GM12878 (cell line): ENCODE results near the gene SFN. TPM values are rescaled to one million over a fixed set of nuclear protein-coding genes. Genes with fewer than 3 reads are reported as not detected.
A peak's percentile ranks its signal among the peaks of the same experiment; 100 is the strongest.

Source experiments
- ATF7 ChIP-seq: fragments of 450-650 bp; IDR thresholded peaks from 2 replicates; pipeline ENCODE4 v1.6.1; 2016; ENCODE audit warnings: low read depth, mild to moderate bottlenecking
- CREB1 ChIP-seq: IDR thresholded peaks from 2 replicates; pipeline ENCODE4 v1.6.1; 2012; ENCODE audit warnings: low read depth, mild to moderate bottlenecking, inconsistent platforms
- EP300 ChIP-seq, 2 experiments: fragments of 150-350 bp in 1 of 2; IDR thresholded peaks; 2 replicates each; pipeline ENCODE4 v1.6.1; 2011 to 2012; ENCODE audit warnings: low read depth in 2 of 2, low read length in 2 of 2, borderline replicate concordance in 1 of 2, improper control_type of control experiment in 1 of 2, inconsistent platforms in 1 of 2; ENCODE audit not compliant: control insufficient read depth in 1 of 2
- ESRRA ChIP-seq: IDR thresholded peaks from 2 replicates; pipeline ENCODE4 v1.6.1; 2012; ENCODE audit warnings: mild to moderate bottlenecking, low read length, improper control_type of control experiment
- GATAD2B ChIP-seq: fragments of 450-650 bp; conservative IDR thresholded peaks from 2 replicates; pipeline ENCODE4 v1.6.1; 2017; ENCODE audit warnings: low read depth, mild to moderate bottlenecking, moderate library complexity
- NFIC ChIP-seq: IDR thresholded peaks from 2 replicates; pipeline ENCODE4 v1.6.1; 2012; ENCODE audit warnings: low read depth, mild to moderate bottlenecking, inconsistent platforms, low read length, moderate library complexity
- NR2C2 ChIP-seq: IDR thresholded peaks from 2 replicates; pipeline ENCODE4 v1.6.1; 2011; ENCODE audit warnings: borderline replicate concordance, low read depth; ENCODE audit not compliant: control insufficient read depth, insufficient read length
- NR2F1 ChIP-seq: fragments of 450-650 bp; conservative IDR thresholded peaks from 2 replicates; pipeline ENCODE4 v1.6.1; 2017; ENCODE audit warnings: mild to moderate bottlenecking
- NRF1 ChIP-seq: conservative IDR thresholded peaks from 2 replicates; pipeline ENCODE4 v1.6.1; 2011; ENCODE audit warnings: mild to moderate bottlenecking, low read depth, low read length, improper control_type of control experiment
- PAX5 ChIP-seq: IDR thresholded peaks from 2 replicates; pipeline ENCODE4 v1.6.1; 2011; ENCODE audit warnings: low read depth, low read length, borderline replicate concordance
- PAX8 ChIP-seq: fragments of 450-650 bp; IDR thresholded peaks from 2 replicates; pipeline ENCODE4 v1.6.1; 2017; ENCODE audit warnings: mild to moderate bottlenecking, moderate library complexity
- POLR2A ChIP-seq: IDR thresholded peaks from 2 replicates; pipeline ENCODE4 v1.6.1; 2011; ENCODE audit warnings: low read depth, mild to moderate bottlenecking, low read length
- RUNX3 ChIP-seq: IDR thresholded peaks from 2 replicates; pipeline ENCODE4 v1.6.1; 2012; ENCODE audit warnings: low read length, inconsistent platforms
- SRF ChIP-seq, 2 experiments: IDR thresholded peaks; 2 replicates each; pipeline ENCODE4 v1.6.1; 2011; ENCODE audit warnings: low read depth in 2 of 2, low read length in 2 of 2, mild to moderate bottlenecking in 1 of 2, moderate library complexity in 1 of 2
- STAT1 ChIP-seq: fragments of 450-650 bp; conservative IDR thresholded peaks from 2 replicates; pipeline ENCODE4 v1.6.1; 2014; ENCODE audit warnings: antibody characterized with exemption, mild to moderate bottlenecking
- STAT3 ChIP-seq: IDR thresholded peaks from 2 replicates; pipeline ENCODE4 v1.6.1; 2011; ENCODE audit warnings: low read depth, low read length, improper control_type of control experiment
- ZNF274 ChIP-seq: IDR thresholded peaks from one replicate; pipeline ENCODE4 v1.8.0; 2011; ENCODE audit not compliant: insufficient read length, insufficient read depth
- ZSCAN29 ChIP-seq: fragments of 450-650 bp; IDR thresholded peaks from 2 replicates; pipeline ENCODE4 v1.6.1; 2017; ENCODE audit warnings: mild to moderate bottlenecking, moderate library complexity
- polyA plus RNA-seq, 11 experiments: library from polyadenylated mRNA; depleted of rRNA in 4 of 11; unstranded in 6 of 11; stranded (reverse) in 5 of 11; fragments of >200 nt; fragmentation: Nextera tagmentation in 4 of 11; fragmentation: Illumina TruSeq in 1 of 11; extraction: Ambion mirVana in 4 of 11; extraction: Trizol in 1 of 11; gene quantifications; 1 replicate in 1 of 11; 2 replicates in 10 of 11; pipeline versions ENCODE4 v1.2.1 to v1.2.3, GENCODE V29; 2011 to 2016; ENCODE audit warnings: inconsistent platforms in 2 of 11, missing spikeins in 2 of 11, low read depth in 1 of 11
- total RNA-seq, 4 experiments: library from RNA; depleted of rRNA in 3 of 4; stranded (reverse); fragments of >200 nt in 3 of 4; fragmentation: Illumina TruSeq in 1 of 4; extraction: Trizol in 1 of 4; gene quantifications; 2 replicates each; pipeline versions ENCODE4 v1.2.1 to v1.2.3, GENCODE V29; 2013 to 2021
- TF ChIP-seq, protein P1 (sequence below): IDR thresholded peaks from 2 replicates; pipeline ENCODE4 v1.6.1; 2012; ENCODE audit warnings: low read depth, low read length, improper control_type of control experiment
- TF ChIP-seq, protein P2 (sequence below): fragments of 450-650 bp; IDR thresholded peaks from 2 replicates; pipeline ENCODE4 v1.6.1; 2014; ENCODE audit warnings: mild to moderate bottlenecking
- TF ChIP-seq, protein P3 (sequence below): IDR thresholded peaks from 2 replicates; pipeline ENCODE4 v1.6.1; 2011; ENCODE audit warnings: low read depth, mild to moderate bottlenecking, low read length, moderate library complexity, borderline replicate concordance; ENCODE audit errors: extremely low read depth
- TF ChIP-seq, protein P4 (sequence below): fragments of 450-650 bp; IDR thresholded peaks from 2 replicates; pipeline ENCODE4 v1.6.1; 2018; ENCODE audit warnings: borderline replicate concordance, mild to moderate bottlenecking; ENCODE audit not compliant: partially characterized antibody
- TF ChIP-seq, protein P5 (sequence below): IDR thresholded peaks from 2 replicates; pipeline ENCODE4 v1.6.1; 2011; ENCODE audit warnings: borderline replicate concordance, low read depth, mild to moderate bottlenecking, moderate library complexity, low read length; ENCODE audit not compliant: insufficient read depth, poor library complexity, severe bottlenecking
- TF ChIP-seq, protein P6 (sequence below): fragments of 450-650 bp; IDR thresholded peaks from 2 replicates; pipeline ENCODE4 v1.6.1; 2017; ENCODE audit warnings: mild to moderate bottlenecking, low read depth, inconsistent platforms; ENCODE audit not compliant: poor library complexity, severe bottlenecking

The SFN gene
- total and polyA plus RNA-seq, 10 of the 15 experiments (the other 5 are each of a cell fraction or from before 2014, with no cell fraction given) = 0.19 to 2.9 (median 1.0) TPM

DNA sequence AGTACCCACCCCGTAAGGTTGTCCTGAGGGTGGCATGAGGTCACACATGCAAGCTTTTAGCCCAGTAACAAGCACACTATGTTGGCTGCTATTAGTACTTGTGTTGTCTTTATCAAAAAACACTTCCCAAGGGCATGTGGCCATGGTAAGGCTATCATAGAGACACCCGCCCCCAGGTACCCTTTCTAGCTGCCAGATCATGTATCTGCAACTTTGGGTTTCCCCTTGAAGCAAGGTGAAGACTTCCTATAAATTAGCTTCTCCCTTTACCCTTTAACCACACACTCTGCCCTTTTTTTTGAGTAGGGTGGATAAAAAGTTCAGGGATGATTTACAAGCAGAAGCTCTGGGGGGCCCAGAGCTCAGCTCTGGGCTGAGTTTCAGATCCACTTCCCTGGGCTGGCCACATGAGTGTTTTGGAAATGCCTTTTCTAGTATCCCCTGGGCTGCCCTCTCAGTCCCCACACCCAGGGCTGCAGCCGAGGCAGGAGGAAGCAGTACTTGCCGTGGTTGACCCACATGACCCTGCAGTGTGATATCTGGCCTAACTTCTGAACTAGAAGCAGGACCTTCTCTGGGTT, 34.4 kb upstream of the SFN start (continued):
- no peak for TF ChIP-seq ZNF274
- TF ChIP-seq, protein P1, sequence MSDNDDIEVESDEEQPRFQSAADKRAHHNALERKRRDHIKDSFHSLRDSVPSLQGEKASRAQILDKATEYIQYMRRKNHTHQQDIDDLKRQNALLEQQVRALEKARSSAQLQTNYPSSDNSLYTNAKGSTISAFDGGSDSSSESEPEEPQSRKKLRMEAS = no peak
- 0 out of 4 replicates have a peak, but pooled peaks of 1 of the 2 experiments have one; percentile 35 for TF ChIP-seq EP300 (IDR thresholded peaks at IDR 0.05; ENCODE audit: borderline replicate concordance in 1 of 2, control insufficient read depth in 1 of 2, low read depth in 2 of 2, low read length in 2 of 2)
- no peak for TF ChIP-seq STAT3
- TF ChIP-seq SRF (IDR thresholded peaks at IDR 0.05; ENCODE audit: low read depth in 2 of 2, low read length in 2 of 2) = no peak
- no peak for TF ChIP-seq NR2C2
- TF ChIP-seq RUNX3 = peak; percentile 50; the same call in 1 of the 2 replicates
- TF ChIP-seq, protein P2, sequence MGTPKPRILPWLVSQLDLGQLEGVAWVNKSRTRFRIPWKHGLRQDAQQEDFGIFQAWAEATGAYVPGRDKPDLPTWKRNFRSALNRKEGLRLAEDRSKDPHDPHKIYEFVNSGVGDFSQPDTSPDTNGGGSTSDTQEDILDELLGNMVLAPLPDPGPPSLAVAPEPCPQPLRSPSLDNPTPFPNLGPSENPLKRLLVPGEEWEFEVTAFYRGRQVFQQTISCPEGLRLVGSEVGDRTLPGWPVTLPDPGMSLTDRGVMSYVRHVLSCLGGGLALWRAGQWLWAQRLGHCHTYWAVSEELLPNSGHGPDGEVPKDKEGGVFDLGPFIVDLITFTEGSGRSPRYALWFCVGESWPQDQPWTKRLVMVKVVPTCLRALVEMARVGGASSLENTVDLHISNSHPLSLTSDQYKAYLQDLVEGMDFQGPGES = no peak
- TF ChIP-seq, protein P3, sequence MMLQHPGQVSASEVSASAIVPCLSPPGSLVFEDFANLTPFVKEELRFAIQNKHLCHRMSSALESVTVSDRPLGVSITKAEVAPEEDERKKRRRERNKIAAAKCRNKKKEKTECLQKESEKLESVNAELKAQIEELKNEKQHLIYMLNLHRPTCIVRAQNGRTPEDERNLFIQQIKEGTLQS = no peak
- TF ChIP-seq, protein P4, sequence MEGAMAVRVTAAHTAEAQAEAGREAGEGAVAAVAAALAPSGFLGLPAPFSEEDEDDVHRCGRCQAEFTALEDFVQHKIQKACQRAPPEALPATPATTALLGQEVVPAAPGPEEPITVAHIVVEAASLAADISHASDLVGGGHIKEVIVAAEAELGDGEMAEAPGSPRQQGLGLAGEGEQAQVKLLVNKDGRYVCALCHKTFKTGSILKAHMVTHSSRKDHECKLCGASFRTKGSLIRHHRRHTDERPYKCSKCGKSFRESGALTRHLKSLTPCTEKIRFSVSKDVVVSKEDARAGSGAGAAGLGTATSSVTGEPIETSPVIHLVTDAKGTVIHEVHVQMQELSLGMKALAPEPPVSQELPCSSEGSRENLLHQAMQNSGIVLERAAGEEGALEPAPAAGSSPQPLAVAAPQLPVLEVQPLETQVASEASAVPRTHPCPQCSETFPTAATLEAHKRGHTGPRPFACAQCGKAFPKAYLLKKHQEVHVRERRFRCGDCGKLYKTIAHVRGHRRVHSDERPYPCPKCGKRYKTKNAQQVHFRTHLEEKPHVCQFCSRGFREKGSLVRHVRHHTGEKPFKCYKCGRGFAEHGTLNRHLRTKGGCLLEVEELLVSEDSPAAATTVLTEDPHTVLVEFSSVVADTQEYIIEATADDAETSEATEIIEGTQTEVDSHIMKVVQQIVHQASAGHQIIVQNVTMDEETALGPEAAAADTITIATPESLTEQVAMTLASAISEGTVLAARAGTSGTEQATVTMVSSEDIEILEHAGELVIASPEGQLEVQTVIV = no peak
- TF ChIP-seq PAX8 = no peak
- TF ChIP-seq GATAD2B = no peak
- TF ChIP-seq, protein P5, sequence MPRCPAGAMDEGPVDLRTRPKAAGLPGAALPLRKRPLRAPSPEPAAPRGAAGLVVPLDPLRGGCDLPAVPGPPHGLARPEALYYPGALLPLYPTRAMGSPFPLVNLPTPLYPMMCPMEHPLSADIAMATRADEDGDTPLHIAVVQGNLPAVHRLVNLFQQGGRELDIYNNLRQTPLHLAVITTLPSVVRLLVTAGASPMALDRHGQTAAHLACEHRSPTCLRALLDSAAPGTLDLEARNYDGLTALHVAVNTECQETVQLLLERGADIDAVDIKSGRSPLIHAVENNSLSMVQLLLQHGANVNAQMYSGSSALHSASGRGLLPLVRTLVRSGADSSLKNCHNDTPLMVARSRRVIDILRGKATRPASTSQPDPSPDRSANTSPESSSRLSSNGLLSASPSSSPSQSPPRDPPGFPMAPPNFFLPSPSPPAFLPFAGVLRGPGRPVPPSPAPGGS = no peak
- TF ChIP-seq, protein P6, sequence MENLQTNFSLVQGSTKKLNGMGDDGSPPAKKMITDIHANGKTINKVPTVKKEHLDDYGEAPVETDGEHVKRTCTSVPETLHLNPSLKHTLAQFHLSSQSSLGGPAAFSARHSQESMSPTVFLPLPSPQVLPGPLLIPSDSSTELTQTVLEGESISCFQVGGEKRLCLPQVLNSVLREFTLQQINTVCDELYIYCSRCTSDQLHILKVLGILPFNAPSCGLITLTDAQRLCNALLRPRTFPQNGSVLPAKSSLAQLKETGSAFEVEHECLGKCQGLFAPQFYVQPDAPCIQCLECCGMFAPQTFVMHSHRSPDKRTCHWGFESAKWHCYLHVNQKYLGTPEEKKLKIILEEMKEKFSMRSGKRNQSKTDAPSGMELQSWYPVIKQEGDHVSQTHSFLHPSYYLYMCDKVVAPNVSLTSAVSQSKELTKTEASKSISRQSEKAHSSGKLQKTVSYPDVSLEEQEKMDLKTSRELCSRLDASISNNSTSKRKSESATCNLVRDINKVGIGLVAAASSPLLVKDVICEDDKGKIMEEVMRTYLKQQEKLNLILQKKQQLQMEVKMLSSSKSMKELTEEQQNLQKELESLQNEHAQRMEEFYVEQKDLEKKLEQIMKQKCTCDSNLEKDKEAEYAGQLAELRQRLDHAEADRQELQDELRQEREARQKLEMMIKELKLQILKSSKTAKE = no peak
- TF ChIP-seq ZSCAN29 = no peak
- no peak for TF ChIP-seq ESRRA
- TF ChIP-seq STAT1 = no peak
- TF ChIP-seq NR2F1 = peak; percentile 91
- TF ChIP-seq POLR2A = no peak; the same call in 1 of the 2 replicates
- TF ChIP-seq NFIC = 0 out of 2 replicates have a peak, but pooled peaks have one; percentile 34
- TF ChIP-seq CREB1 = no peak
- TF ChIP-seq ATF7 = no peak
- TF ChIP-seq PAX5 = no peak
- no peak for TF ChIP-seq NRF1
